Measurements from ENCODE around the gene SLTM.

The SLTM gene

DNA sequence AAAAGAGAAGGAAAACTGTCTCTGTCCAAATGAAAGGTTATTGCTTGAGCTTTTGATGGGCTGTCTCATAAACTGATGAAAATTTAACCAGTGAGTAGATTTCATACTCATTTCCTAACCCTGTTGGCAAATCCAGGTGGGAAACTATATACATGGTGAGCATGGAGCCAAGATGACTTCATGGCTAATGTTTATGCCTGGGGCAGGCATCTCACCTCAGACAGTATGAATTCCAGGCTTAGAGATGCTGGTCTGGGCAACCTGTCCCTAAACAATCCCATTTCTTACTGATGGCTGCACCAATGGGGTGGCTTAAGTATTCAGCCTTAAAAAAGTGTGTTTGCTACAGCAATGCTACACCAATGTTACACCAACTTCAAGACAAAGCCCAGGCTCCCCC lies 58.1 kb downstream of the SLTM start:
- TF ChIP-seq ZFX (IDR thresholded peaks at IDR 0.05; ENCODE audit: borderline replicate concordance), result no peak
- TF ChIP-seq, protein P1, sequence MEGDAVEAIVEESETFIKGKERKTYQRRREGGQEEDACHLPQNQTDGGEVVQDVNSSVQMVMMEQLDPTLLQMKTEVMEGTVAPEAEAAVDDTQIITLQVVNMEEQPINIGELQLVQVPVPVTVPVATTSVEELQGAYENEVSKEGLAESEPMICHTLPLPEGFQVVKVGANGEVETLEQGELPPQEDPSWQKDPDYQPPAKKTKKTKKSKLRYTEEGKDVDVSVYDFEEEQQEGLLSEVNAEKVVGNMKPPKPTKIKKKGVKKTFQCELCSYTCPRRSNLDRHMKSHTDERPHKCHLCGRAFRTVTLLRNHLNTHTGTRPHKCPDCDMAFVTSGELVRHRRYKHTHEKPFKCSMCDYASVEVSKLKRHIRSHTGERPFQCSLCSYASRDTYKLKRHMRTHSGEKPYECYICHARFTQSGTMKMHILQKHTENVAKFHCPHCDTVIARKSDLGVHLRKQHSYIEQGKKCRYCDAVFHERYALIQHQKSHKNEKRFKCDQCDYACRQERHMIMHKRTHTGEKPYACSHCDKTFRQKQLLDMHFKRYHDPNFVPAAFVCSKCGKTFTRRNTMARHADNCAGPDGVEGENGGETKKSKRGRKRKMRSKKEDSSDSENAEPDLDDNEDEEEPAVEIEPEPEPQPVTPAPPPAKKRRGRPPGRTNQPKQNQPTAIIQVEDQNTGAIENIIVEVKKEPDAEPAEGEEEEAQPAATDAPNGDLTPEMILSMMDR (IDR thresholded peaks at IDR 0.05), result no peak
- H3K27ac ChIP-seq, result no peak overlapping the region; the same call in 1 of the 2 replicates

DNA sequence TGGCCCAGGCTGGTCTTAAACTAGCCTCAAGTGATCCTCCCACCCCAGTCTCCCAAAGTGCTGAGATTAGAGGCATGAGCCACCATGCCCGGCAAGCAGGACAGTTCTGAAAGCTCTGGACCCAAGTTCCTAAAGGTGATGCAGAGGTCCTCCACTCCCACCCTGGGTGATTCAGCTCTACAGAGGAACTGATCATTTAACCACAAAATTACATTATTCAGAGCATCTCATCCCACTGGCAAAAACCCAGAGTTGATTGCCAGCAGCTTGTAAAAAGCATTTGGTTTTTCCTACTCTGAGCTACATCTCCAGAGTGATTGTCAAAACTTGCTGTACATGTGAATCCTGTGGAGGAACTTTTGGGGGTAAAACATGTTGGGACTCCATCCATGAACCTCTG lies 60.2 kb downstream of the SLTM start:
- no peak overlapping the region for H3K27ac ChIP-seq
- TF ChIP-seq, protein P1 (IDR thresholded peaks at IDR 0.05), result no peak

DNA sequence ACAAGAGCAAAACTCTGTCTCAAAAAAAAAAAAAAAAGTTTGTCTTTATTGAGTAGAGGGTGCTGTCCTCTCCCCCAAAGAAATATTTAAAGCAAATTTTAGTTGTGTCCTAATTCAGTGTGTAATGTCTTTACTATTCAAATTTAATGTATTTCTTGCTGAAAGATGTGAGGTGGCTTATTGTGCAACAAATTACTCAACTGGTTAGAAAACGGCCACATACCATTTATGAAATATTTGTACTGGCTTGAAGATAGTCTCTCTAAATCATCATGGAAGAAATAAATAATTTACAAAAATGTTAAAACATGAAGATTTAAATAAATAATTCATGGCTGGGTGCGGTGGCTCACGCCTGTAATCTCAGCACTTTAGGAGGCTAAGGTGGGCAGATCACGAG lies 63.0 kb downstream of the SLTM start:
- H3K27ac ChIP-seq, result no peak overlapping the region
- TF ChIP-seq, protein P1 (IDR thresholded peaks at IDR 0.05), result no peak
- no peak for TF ChIP-seq ZFX (IDR thresholded peaks at IDR 0.05; ENCODE audit: borderline replicate concordance)

DNA sequence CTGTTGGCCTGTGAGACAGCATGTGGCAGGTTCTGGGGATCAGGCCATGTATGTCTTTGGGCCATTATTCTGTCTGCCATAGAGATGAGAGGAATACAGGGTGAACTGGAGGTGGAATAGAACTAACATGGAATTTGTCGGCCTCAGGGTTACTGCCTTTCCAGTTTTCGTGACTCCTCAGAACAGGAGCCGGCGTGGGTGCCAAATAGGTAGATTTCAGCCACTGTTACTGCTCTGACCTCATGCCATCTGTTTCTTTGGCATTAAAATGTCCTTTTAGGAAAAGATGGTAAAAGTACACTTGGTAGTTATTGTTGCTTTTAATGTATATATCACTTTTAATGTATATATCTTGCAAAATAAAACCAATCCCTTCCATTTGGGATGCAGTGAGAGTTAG lies 65.6 kb downstream of the SLTM start:
- no peak for TF ChIP-seq ZFX (IDR thresholded peaks at IDR 0.05; ENCODE audit: borderline replicate concordance)
- TF ChIP-seq, protein P1 (IDR thresholded peaks at IDR 0.05), result no peak
- no peak overlapping the region for H3K27ac ChIP-seq

DNA sequence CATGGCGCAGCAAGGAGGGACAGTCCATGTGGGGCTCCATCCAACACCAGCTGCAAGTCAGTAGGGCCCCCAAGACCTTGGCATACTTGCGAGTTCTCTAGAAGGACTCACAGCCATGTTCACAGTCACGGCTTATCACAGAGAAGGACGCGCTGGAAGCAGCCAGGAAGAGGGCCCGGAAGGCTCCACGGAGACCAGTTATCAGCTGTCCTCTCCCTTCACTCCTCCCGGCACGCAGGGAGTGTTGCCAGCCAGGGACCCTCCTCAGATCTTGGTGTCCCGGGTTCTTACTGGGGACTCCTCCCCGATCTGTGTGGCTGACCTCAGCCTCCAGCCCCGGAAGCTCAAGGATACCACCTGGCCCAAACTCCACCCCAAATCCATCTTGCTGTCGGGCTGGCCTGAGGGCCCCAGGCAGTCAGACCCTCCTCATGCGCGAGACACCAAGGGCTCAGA lies 68.0 kb downstream of the SLTM start:
- peak overlapping the region; percentile 77 for H3K27ac ChIP-seq
- no peak for TF ChIP-seq ZFX (IDR thresholded peaks at IDR 0.05; ENCODE audit: borderline replicate concordance)
- TF ChIP-seq, protein P1 (IDR thresholded peaks at IDR 0.05), result no peak

DNA sequence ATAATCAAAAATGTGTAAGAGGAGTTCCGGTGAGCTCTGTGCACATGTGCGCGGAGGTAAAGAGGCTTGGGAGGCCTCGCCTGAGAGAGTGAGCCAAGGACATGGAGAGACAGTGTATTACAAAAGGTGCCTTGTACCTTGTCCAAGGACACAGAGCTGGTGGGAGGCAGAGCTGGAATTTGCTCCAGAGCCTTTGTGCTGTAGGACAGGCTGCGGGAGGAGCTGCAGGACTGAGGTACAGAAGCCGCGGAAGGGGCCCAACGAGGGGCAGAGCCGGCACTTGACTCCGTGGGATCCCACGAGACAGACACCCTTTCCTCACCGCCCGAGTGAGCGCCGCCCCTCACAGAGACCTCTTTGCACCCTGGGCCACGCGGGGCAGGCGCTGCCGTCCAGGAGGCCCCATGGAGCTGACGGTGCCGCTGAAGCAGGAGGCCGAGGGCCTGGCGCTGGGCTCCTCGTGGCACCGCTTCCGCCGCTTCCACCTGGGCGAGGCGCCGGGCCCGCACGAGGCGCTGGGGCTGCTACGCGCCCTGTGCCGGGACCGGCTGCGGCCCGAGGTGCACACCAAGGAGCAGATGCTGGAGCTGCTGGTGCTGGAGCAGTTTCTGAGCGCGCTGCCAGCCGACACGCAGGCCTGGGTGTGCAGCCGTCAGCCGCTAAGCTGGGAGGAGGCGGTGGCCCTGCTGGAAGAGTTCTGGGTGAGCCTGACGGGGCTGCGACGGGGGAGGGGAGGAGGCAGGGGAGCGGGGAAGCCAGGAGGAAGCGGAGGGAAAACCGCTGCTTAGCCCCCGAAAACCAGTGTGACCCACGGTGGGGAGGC lies 68.7 kb downstream of the SLTM start:
- TF ChIP-seq, protein P1 (IDR thresholded peaks at IDR 0.05), result no peak
- no peak for TF ChIP-seq ZFX (IDR thresholded peaks at IDR 0.05; ENCODE audit: borderline replicate concordance)
- H3K27ac ChIP-seq, result no peak overlapping the region

DNA sequence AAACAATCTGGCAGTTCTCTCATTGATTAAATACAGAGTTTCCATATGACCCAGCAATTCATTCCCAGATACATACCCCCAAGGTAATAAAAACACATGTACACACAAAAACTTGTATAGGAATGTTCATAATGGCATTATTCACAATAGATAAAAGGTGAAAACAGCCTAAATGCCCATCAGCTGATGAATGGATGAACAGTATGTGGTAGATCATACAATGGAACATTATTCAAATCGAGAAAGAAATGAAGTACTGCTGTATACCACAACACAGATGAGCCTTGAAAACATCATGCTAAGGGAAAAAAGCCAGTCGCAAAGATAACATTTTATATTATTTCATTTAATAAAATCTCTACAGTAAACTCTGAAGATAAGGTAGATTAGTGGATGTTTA lies 71.2 kb downstream of the SLTM start:
- no peak for TF ChIP-seq ZFX (IDR thresholded peaks at IDR 0.05; ENCODE audit: borderline replicate concordance)
- no peak overlapping the region for H3K27ac ChIP-seq

DNA sequence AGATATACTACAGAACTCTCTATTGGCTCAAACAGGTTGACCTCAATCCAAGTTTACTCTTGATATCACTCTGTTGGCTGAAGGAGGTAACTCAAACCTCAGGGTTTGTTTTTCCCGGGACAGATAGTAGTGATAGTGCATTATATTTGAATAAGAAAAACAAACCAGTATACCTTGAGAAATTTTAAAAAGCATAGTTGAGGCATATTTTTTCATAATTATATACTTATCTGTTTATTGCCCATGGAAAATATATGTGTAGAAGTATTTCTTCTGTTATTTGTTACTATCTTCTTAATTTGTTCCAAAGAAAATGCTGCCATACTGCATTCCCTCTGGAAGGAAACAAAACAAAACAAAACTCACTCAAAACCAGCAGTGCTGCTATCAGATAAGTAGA lies 76.9 kb downstream of the SLTM start:
- peak overlapping the region; percentile 33; the same call in 1 of the 2 replicates for H3K27ac ChIP-seq

Measured in 22Rv1 (cell line).